DOHH2 (cell line): ENCODE data around the gene RALGPS2.
"Not testable (repeated sequence)": the region's sequence is repeated elsewhere in the genome, so short reads cannot be mapped to it uniquely, and the experiment has no call there.

Experiments
- H3F3A ChIP-seq: fragments of 200-600 bp; sonication (generic), shearing (Covaris generic); 2 replicates; pipeline ENCODE4 v1.6.0; 2016; ENCODE audit warnings: antibody characterized with exemption, mild to moderate bottlenecking; ENCODE audit not compliant: control insufficient read depth, insufficient read depth
- H3K27ac ChIP-seq: fragments of 200-600 bp; sonication (generic); 2 replicates; pipeline ENCODE4 v1.5.1; 2014; ENCODE audit warnings: low read depth, mild to moderate bottlenecking, low read length, moderate library complexity
- H3K27me3 ChIP-seq: fragments of 200-600 bp; sonication (generic); 2 replicates; pipeline ENCODE4 v1.6.1; 2014; ENCODE audit warnings: mild to moderate bottlenecking, low read length, mixed read lengths; ENCODE audit not compliant: control insufficient read depth
- H3K36me3 ChIP-seq: fragments of 200-600 bp; sonication (generic); 2 replicates; pipeline ENCODE4 v1.6.1; 2014; ENCODE audit warnings: mild to moderate bottlenecking, low read length, moderate library complexity, mixed read lengths; ENCODE audit not compliant: control insufficient read depth
- H3K4me1 ChIP-seq: fragments of 200-600 bp; sonication (generic); 2 replicates; pipeline ENCODE4 v1.6.1; 2014; ENCODE audit warnings: mild to moderate bottlenecking, low read length, mixed read lengths; ENCODE audit not compliant: control insufficient read depth
- H3K4me2 ChIP-seq: fragments of 200-600 bp; sonication (generic); 2 replicates; pipeline ENCODE4 v1.6.0; 2014; ENCODE audit warnings: mild to moderate bottlenecking, low read length, moderate library complexity
- H3K4me3 ChIP-seq: fragments of 200-600 bp; sonication (generic); 2 replicates; pipeline ENCODE4 v1.5.1; 2014; ENCODE audit warnings: mild to moderate bottlenecking, low read length, mixed read lengths
- H3K79me2 ChIP-seq: fragments of 200-600 bp; sonication (generic); 2 replicates; pipeline ENCODE4 v1.6.1; 2014; ENCODE audit warnings: mild to moderate bottlenecking, low read length, mixed read lengths; ENCODE audit not compliant: control insufficient read depth
- H3K9me2 ChIP-seq: fragments of 200-600 bp; sonication (generic); replicated peaks from 2 replicates; pipeline ENCODE4 v1.6.1; 2014; ENCODE audit warnings: mild to moderate bottlenecking, low read length, mixed read lengths; ENCODE audit not compliant: control insufficient read depth
- H3K9me3 ChIP-seq: fragments of 200-600 bp; sonication (generic); 2 replicates; pipeline ENCODE4 v1.6.1; 2014; ENCODE audit warnings: antibody characterized with exemption, low read length, mixed read lengths; ENCODE audit not compliant: control insufficient read depth, insufficient read depth
- H4K20me1 ChIP-seq: fragments of 200-600 bp; sonication (generic); 2 replicates; pipeline ENCODE4 v1.6.0; 2014; ENCODE audit warnings: low read depth, mild to moderate bottlenecking, antibody characterized with exemption, low read length, moderate library complexity; ENCODE audit not compliant: control insufficient read depth, insufficient read depth
- EZH2phosphoT487 ChIP-seq: fragments of 200-600 bp; sonication (generic); IDR thresholded peaks from 2 replicates; pipeline ENCODE4 v1.6.1; 2017; ENCODE audit warnings: borderline replicate concordance, mild to moderate bottlenecking, antibody characterized with exemption, low read length, moderate library complexity, mixed read lengths
- TF ChIP-seq, protein P1 (sequence below): fragments of 200-600 bp; sonication (generic); IDR thresholded peaks from one replicate; pipeline ENCODE4 v1.5.1; 2014; ENCODE audit warnings: antibody characterized with exemption, mild to moderate bottlenecking, low read depth, low read length; ENCODE audit not compliant: poor library complexity, severe bottlenecking

Gene RALGPS2

DNA sequence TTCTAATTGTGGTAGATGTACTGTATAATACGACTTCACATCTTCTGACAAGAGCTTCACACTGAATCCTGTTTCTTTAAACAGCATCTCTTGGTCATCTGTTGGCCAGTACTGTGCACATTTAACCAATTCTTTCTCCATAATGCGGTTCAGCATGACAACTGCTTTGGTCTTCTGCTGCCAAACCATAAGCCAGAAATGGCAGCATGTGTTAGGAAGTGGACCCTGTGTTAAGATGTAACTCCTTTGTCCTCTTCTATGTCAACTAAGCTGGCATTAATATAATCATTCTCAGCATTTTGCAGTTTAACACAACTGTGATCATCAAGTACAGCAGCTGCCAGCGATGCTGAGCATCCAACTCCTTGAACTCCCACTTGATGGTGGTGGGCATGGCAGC is 22.3 kb downstream of the RALGPS2 start:
- H3K4me1 ChIP-seq = peaks cover 55% of the 10 kb centered on the region
- not testable (repeated sequence) for H3K9me2 ChIP-seq, H3K4me2 ChIP-seq, H3K27ac ChIP-seq, H3K9me3 ChIP-seq, H3K4me3 ChIP-seq, H3K27me3 ChIP-seq, H4K20me1 ChIP-seq
- H3K79me2 ChIP-seq = peaks cover 91% of the 10 kb centered on the region
- H3K36me3 ChIP-seq = peaks cover 69% of the 10 kb centered on the region
- H3F3A ChIP-seq = peaks cover 14% of the 10 kb centered on the region

DNA sequence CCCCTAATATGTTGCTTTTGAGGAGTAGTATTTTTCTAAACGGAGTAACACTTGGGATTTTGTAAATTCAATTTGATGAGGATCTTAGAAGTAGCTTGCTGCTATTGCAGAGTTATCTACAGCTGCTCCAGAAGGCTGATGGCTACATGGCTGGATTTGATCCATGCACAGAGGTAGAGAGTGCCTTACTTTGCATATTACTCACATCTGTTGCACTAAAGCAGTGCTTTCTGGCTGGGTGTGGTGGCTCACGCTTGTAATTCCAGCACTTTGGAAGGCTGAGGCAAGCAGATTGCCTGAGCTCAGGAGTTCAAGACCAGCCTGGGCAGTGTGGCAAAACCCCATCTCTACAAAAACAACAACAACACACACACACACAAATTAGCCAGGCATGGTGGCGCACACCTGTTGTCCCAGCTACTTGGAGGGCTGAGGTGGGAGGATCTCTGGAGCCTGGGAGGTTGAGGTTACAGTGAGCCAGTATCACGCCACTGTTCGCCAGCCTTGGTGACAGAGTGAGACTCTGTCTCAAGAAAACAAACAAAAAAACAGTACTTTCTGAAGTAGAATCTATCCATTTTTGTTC is 24.6 kb downstream of the RALGPS2 start:
- Histone ChIP-seq H3K4me3 (peak overlapping the region; percentile 1; the same call in 1 of the 2 replicates), H3F3A (peaks cover 14% of the 10 kb centered on the region), H3K27me3 (no peaks in the 10 kb centered on the region), H4K20me1 (no peaks in the 10 kb centered on the region), H3K9me2 (no peaks in the 10 kb centered on the region), H3K79me2 (peaks cover 93% of the 10 kb centered on the region), H3K4me2 (peak overlapping the region; percentile 49), H3K4me1 (peaks cover 68% of the 10 kb centered on the region), H3K27ac (peak overlapping the region; percentile 56), H3K36me3 (peaks cover 70% of the 10 kb centered on the region), H3K9me3 (peaks cover 11% of the 10 kb centered on the region)
- no peak for TF ChIP-seq EZH2phosphoT487
- TF ChIP-seq, protein P1, sequence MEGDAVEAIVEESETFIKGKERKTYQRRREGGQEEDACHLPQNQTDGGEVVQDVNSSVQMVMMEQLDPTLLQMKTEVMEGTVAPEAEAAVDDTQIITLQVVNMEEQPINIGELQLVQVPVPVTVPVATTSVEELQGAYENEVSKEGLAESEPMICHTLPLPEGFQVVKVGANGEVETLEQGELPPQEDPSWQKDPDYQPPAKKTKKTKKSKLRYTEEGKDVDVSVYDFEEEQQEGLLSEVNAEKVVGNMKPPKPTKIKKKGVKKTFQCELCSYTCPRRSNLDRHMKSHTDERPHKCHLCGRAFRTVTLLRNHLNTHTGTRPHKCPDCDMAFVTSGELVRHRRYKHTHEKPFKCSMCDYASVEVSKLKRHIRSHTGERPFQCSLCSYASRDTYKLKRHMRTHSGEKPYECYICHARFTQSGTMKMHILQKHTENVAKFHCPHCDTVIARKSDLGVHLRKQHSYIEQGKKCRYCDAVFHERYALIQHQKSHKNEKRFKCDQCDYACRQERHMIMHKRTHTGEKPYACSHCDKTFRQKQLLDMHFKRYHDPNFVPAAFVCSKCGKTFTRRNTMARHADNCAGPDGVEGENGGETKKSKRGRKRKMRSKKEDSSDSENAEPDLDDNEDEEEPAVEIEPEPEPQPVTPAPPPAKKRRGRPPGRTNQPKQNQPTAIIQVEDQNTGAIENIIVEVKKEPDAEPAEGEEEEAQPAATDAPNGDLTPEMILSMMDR = no peak

DNA sequence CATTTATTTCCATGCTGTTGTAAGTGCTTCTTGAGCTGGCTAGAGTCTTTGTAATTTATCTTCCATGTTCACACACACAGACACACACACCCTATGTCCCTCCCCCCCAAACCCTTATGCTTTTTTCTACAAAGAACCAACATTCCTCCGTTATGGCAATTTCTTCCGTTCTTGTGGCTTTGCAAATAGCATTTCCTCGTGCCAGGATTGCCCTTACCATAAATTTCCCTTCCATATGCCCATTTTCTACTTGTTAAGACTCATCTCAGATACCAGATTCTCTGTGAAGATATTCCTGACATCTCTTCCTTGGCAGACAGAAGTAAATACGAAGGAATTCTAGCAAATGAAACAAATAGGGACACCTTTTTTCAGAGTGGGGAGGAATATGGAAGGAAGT is 26.0 kb downstream of the RALGPS2 start:
- peak overlapping the region; percentile 49 for H3K4me2 ChIP-seq

DNA sequence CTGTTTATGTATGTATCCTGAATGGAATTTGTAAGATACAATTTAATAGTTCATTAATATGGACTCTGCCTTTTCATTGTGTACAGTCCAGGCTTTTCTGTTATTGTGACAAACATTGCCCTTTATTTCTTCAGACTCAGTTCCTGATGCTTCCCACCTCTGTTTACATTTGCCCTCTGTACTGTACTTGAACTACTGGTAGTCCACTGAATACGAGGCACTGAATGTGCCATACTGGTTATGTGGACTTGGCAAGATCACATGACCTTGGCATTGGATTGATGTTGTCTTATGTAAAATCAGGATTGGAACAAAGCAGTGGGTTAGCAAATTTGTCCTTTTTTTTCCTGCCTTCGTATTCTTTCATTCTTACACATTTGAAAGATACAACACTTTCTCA is 27.8 kb downstream of the RALGPS2 start:
- Histone ChIP-seq H3K36me3 (peaks cover 78% of the 10 kb centered on the region), H3K27me3 (no peaks in the 10 kb centered on the region), H3K4me1 (peaks cover 67% of the 10 kb centered on the region), H4K20me1 (no peaks in the 10 kb centered on the region), H3K79me2 (peaks cover 99% of the 10 kb centered on the region), H3K9me3 (peaks cover 37% of the 10 kb centered on the region), H3K4me3 (no peak overlapping the region), H3K4me2 (0 out of 2 replicates have a peak overlapping the region, but pooled peaks have one; percentile 29), H3K27ac (peak overlapping the region; percentile 32; the same call in 1 of the 2 replicates), H3F3A (peaks cover 19% of the 10 kb centered on the region), H3K9me2 (no peaks in the 10 kb centered on the region)
- TF ChIP-seq EZH2phosphoT487 = no peak
- TF ChIP-seq, protein P1 = no peak

More for the DNA sequence above, 26.0 kb downstream of the RALGPS2 start:
- no peaks in the 10 kb centered on the region for H3K27me3 ChIP-seq
- no peaks in the 10 kb centered on the region for H3K9me2 ChIP-seq
- no peaks in the 10 kb centered on the region for H4K20me1 ChIP-seq
- H3K4me3 ChIP-seq = peak overlapping the region; percentile 29; the same call in 1 of the 2 replicates
- H3K4me1 ChIP-seq = peaks cover 78% of the 10 kb centered on the region
- peaks cover 98% of the 10 kb centered on the region for H3K79me2 ChIP-seq
- H3F3A ChIP-seq = peaks cover 16% of the 10 kb centered on the region
- peaks cover 21% of the 10 kb centered on the region for H3K9me3 ChIP-seq
- H3K27ac ChIP-seq = peak overlapping the region; percentile 56; the same call in 1 of the 2 replicates
- H3K36me3 ChIP-seq = peaks cover 75% of the 10 kb centered on the region
- TF ChIP-seq, protein P1 = no peak
- no peak for TF ChIP-seq EZH2phosphoT487

- peaks cover 12% of the 10 kb centered on the region for H3F3A ChIP-seq
These were observed 29.7 kb downstream of the RALGPS2 start for GRCh38 chr1:178754655-178755256.

More at GRCh38 chr1:178754655-178755256, 29.7 kb downstream of the RALGPS2 start:
- H3K79me2 ChIP-seq = peaks cover 100% of the 10 kb centered on the region
- not testable (repeated sequence) for H3K4me2 ChIP-seq, H3K4me3 ChIP-seq, H3K27ac ChIP-seq, H3K9me2 ChIP-seq, H3K27me3 ChIP-seq, H4K20me1 ChIP-seq
- H3K36me3 ChIP-seq = peaks cover 84% of the 10 kb centered on the region
- H3K4me1 ChIP-seq = peaks cover 49% of the 10 kb centered on the region
- H3K9me3 ChIP-seq = peaks cover 48% of the 10 kb centered on the region
